AG09319 (cell line): ENCODE data around the gene BLVRA.

Experiments
- DNase-seq: peaks from one replicate; pipeline ENCODE4 v3.0.0-alpha.2; 2010; ENCODE audit warnings: low read depth; ENCODE audit errors: extremely low read depth
- CTCF ChIP-seq: IDR thresholded peaks from 2 replicates; pipeline ENCODE4 v1.5.1; 2011; ENCODE audit warnings: low read depth, mild to moderate bottlenecking, inconsistent platforms, low read length, moderate library complexity

The BLVRA gene

GRCh38 chr7:43758822-43759683, 573 bp downstream of the BLVRA start:
- TF ChIP-seq CTCF = no peak
- no peak for DNase-seq

- no peak for TF ChIP-seq CTCF
- DNase-seq = no peak
These were observed 2.4 kb downstream of the BLVRA start for GRCh38 chr7:43760861-43761260.

- DNase-seq = no peak
- TF ChIP-seq CTCF = no peak
These were observed 2.9 kb downstream of the BLVRA start for GRCh38 chr7:43761382-43761781.

- TF ChIP-seq CTCF = no peak
- DNase-seq = no peak
These were observed 3.6 kb downstream of the BLVRA start for GRCh38 chr7:43761938-43762692.

GRCh38 chr7:43763183-43763582, 4.7 kb downstream of the BLVRA start:
- no peak for DNase-seq
- TF ChIP-seq CTCF = no peak

- no peak for DNase-seq
- no peak for TF ChIP-seq CTCF
These were observed 5.7 kb downstream of the BLVRA start for GRCh38 chr7:43764039-43764761.
